22Rv1 (cell line): Measurements from ENCODE around the gene EVI5.

ENCODE experiments used
- ZFX ChIP-seq: fragments of 450-650 bp; IDR thresholded peaks from 2 replicates; pipeline ENCODE4 v1.6.1; 2017; ENCODE audit warnings: antibody characterized with exemption, borderline replicate concordance
- TF ChIP-seq, protein P1 (sequence below): fragments of 450-650 bp; IDR thresholded peaks from 2 replicates; pipeline ENCODE4 v1.5.1; 2017; ENCODE audit warnings: mild to moderate bottlenecking

GRCh38 chr1:92709738-92710137 lies 75.2 kb downstream of the EVI5 start:
- TF ChIP-seq, protein P1, sequence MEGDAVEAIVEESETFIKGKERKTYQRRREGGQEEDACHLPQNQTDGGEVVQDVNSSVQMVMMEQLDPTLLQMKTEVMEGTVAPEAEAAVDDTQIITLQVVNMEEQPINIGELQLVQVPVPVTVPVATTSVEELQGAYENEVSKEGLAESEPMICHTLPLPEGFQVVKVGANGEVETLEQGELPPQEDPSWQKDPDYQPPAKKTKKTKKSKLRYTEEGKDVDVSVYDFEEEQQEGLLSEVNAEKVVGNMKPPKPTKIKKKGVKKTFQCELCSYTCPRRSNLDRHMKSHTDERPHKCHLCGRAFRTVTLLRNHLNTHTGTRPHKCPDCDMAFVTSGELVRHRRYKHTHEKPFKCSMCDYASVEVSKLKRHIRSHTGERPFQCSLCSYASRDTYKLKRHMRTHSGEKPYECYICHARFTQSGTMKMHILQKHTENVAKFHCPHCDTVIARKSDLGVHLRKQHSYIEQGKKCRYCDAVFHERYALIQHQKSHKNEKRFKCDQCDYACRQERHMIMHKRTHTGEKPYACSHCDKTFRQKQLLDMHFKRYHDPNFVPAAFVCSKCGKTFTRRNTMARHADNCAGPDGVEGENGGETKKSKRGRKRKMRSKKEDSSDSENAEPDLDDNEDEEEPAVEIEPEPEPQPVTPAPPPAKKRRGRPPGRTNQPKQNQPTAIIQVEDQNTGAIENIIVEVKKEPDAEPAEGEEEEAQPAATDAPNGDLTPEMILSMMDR = no peak
- TF ChIP-seq ZFX = no peak
